NCI-H2107 (cell line): Measurements from ENCODE around the gene JUNB.
"Not testable (repeated sequence)": the region's sequence is repeated elsewhere in the genome, so short reads cannot be mapped to it uniquely, and the experiment has no call there.

Experiments used
- DNase-seq: peaks from one replicate; lab custom pipeline; 2025; lab: John Stamatoyannopoulos, UW

JUNB gene

GRCh38 chr19:12804051-12804450 lies 12.8 kb downstream of the JUNB start:
- DNase-seq: no peak

GRCh38 chr19:12806242-12807081 lies 15.2 kb downstream of the JUNB start, which contains the start of gene RNASEH2A:
Gene RNASEH2A, plus strand, starts transcription at chr19:12806584. Its CDS starts 90 bp downstream, at chr19:12806674.
- DNase-seq: peak; percentile 84

DNA sequence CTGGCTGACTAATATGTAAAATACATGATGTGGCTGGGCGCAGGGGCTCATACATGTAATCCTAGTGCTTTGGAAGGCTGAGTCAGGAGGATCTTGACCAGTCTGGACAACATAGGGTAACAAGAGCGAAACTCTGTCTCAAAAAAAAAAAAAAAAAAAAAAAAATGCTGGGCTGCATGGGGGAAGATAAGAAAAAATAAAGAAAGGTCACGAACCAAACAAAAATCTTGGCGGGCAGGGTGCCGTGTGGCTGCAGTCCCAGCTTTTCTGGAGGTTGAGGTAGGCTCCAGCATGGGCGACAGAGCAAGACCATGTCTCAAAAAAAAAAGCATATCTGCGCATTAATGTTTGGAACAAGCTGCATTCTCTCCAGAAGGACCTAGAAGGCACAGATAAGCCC lies 23.8 kb downstream of the JUNB start:
- no peak for DNase-seq

DNA sequence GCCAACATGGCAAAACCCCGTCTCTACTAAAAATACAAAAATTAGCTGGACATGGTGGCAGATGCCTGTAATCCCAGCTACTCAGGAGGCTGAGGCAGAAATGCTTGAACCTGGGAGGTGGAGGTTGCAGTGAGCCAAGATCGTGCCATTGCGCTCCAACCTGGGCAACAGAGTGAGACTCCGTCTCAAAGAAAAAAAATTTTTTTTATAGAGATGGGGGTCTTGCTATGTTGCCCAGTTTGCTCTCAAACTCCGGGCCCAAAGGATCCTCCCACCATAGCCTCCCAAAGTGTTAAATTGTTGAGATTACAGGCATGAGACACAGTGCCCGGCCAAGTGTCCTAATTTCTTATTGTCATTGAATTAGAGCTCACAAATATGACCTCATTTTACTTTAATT lies 25.9 kb downstream of the JUNB start:
- not testable (repeated sequence) for DNase-seq

DNA sequence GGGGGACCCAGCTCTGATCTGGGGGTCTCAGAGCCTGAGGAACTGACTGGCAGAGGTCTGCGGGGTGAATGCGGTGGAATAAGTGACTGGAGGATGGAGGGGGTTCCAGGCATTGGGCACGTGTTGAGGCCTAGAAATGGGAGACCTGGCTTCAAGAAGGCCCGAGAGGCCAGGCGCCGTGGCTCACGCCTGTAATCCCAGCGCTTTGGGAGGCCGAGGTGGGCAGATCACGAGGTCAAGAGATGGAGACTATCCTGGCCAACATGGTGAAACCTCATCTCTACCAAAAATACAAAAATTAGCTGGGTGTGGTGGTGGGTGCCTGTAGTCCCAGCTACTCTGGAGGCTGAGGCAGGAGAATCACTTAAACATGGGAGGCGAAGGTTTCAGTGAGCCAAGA lies 26.5 kb downstream of the JUNB start:
- not testable (repeated sequence) for DNase-seq

DNA sequence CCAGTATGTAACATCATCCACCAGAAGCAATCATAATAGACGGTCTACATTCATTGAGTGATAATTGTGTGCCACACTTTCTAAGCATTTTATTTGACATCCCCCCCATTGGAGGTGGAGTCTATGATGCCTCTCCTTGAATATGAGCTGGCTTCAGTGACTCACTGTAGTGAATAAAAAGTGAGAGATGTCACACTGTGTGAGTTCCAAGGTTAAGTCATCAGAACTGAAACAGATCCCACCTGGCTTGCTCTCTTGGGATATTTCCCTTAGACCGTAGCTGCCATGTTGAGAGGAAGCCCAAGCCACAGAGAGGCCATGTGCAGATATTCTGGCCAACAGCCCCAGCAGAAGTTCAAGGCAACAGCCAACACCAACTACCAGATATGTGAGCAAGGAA lies 30.5 kb downstream of the JUNB start:
- DNase-seq: no peak

DNA sequence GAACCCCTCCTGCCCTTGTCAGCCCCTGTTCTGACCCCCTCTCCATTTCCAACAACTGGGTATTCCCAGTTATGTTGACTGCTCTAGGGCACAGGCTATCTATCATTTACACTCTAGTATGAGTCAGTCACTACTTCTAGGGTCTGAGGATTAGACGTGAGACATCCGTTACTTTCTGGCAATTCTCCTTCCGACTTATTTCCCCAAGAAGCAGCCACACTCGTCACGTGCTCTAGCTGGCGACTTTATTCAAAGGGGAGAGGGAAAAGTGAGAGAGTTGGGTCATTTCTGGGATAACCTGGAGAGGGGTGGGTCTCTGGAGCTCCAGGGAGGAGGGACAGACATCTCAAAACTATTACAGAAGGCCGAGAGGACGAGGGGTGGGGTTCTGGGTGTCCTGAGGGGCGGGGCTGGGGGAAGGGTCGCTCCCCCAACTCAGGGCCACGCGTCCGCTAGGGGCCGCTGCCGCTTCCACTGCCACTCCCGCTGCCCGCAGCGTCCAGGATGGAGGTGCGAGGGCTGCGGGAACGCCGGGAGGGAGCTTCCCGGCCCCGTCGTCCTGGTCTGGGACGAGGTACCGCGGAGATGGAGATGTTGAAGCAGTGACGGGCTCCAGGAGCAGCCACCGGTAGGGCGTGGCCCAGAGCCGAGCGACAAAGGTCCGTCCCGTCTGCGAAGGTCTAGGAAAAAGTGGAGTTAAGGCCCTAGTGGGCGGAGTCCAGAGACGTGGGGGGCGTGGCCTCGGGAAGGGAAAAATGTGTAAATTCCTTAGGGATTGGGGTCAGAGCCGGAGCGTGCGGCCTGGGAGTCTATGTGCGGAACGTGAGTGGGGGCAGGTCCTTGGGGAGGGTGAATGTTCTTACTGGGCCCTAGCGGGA lies 34.2 kb downstream of the JUNB start:
- no peak for DNase-seq

DNA sequence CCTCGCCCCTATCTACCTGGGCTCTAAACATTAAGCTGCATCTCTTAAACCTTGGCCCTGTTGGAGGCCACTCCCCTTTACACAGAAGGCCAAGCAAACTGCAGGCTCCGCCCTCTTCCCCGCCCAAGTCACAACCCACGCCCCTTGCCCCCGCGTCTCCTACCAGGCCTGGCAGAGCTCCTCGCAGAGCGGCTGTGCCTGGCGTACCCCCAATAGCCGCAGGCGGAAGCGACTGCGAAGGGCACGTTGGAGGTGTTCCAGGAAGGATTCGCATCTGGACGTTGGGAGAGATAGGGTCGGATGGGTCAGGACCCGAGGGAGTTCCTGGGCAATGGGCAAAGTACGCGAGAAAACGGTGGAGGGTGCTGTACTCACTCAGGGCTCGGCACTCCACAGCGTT lies 37.2 kb downstream of the JUNB start:
- no peak for DNase-seq

GRCh38 chr19:12833418-12833737 lies 42.1 kb downstream of the JUNB start:
- no peak for DNase-seq

DNA sequence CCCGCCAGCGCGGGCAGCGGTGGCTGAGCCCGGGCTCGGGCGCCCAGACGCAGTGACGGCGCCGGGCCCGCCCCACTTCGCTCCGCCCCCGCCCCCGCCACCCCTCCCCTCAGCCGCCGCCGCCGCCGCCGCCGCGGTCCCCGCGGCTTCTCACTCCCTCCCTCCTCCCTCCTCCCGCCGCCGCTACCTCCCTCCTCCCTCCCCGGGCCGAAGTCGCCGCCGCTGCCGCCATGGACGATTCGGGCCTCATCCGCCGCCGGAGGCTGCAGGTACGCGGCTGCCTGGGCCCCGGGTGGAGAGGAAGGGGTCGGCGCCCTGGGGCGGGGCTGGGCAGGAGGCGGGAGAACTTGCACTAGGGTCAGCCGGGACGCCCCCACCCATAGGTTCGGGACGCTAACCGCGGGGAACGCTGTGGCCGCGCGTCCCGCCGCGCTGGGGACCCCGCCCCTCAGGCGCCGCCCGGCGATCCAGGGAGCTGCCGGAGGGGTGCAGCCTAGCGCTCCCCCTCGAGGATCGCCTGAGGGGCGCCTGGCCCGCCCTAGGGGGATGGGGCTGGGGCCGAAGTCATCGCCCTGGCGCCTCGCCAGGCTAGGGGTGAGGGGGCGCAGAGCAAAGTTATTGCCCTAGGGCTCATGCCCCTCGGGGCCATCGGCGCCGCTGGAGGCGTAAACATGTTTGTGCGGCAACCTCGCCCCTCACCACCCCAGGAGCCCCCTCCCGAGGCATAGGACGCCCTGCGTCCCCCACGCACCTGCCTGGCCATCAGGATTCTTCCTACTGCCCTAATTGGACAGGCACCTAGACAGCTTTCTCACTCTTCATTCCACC lies 42.7 kb downstream of the JUNB start:
- no peak for DNase-seq

DNA sequence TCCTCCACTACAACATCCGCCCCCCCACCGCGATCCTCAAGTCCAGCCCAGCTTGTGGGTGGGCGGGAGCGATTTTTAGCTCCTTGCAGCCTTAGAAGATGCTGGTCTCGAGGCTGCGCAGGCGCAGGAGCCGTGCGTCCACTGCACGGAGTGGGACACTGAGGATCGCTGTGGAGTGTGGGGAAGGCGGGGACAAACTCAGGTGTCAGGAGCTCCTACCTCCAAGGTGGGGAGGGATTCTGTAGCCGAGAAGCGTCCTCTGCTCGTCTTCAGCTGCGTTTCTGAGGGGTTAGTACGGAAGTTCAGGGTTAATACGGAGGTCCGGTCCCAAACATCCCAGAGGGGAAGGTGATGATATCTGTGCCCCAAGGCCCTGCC lies 43.3 kb downstream of the JUNB start, which contains the start of gene RTBDN:
Gene RTBDN (minus strand): TSS at position 14 of the 378 bp plus-strand sequence. CDS start 4,600 bp downstream, outside the sequence.
- DNase-seq: no peak

- peak; percentile 51 for DNase-seq
These were observed 43.9 kb downstream of the JUNB start for GRCh38 chr19:12834976-12835757.

DNA sequence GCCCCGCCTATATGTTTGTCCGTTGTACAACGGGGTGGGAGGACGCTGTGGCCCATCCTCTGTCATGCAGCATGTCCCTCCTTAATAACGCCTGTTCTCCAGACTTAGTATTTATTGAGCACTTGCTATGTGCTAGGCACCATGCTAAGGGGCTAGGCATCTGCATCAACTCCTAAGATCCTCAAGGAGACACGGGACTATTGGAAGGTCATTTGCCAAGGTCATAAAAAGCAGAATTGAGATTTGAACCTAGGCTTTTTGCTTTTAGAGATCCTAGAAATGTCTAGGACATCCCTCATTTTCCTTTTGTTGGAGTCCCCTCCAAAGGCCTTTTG lies 45.2 kb downstream of the JUNB start:
- no peak for DNase-seq

DNA sequence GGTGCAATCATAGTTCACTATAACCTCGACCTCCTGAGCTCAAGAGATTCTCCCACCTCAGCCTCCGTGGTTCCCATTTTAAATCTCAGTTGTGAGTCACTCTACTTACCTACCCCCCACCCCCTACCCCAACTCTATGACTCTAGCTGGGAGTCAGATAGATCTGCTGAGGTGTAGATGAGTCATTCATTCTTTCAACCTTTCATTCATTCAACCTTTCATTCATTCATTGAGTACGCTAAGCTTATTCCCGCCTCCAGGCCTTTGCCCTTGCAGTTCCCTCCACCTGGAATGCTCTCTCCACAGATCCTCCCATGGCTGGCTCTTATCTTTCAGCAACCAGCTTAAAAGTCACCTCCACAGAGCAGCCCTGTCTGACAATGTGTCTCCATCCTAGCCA lies 45.9 kb downstream of the JUNB start:
- no peak for DNase-seq

DNA sequence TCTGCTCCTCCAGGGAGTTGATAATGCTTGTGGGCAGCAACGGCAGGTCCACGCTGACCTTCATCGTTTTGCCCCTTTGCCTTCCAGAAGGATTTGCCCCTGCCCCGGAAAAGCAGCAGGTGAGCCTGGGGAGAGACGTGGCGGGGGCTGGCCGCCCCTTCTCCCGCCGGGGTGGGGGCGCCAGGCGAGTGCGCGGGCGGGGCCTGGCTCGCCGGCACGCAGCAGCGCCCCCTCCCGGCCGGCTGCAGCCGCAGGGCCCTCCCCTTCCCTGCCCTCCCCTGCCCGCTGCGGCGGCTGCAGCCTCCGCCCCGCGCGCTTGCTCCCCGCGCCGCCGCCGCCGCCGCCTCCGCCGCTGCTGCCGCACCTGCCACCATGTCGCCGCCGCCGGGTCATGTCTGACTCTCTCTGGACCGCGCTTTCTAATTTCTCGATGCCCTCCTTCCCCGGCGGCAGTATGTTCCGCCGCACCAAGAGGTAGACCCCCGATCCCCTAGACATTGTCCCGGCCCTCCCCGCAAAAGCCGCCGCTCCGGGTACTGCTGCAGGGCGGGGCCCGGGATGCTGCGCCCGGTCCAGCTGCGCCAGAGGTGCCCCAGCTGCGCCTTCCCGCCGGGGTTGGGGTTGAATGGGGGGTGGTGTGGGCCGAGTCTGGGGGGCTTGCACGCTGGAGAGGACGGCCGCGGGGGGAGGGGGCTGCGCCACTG lies 47.0 kb downstream of the JUNB start, which contains the start of gene MAST1:
Gene MAST1 (plus strand): TSS at position 334 of the 704 bp plus-strand sequence. CDS start 58 bp downstream, at position 392.
- no peak for DNase-seq

DNA sequence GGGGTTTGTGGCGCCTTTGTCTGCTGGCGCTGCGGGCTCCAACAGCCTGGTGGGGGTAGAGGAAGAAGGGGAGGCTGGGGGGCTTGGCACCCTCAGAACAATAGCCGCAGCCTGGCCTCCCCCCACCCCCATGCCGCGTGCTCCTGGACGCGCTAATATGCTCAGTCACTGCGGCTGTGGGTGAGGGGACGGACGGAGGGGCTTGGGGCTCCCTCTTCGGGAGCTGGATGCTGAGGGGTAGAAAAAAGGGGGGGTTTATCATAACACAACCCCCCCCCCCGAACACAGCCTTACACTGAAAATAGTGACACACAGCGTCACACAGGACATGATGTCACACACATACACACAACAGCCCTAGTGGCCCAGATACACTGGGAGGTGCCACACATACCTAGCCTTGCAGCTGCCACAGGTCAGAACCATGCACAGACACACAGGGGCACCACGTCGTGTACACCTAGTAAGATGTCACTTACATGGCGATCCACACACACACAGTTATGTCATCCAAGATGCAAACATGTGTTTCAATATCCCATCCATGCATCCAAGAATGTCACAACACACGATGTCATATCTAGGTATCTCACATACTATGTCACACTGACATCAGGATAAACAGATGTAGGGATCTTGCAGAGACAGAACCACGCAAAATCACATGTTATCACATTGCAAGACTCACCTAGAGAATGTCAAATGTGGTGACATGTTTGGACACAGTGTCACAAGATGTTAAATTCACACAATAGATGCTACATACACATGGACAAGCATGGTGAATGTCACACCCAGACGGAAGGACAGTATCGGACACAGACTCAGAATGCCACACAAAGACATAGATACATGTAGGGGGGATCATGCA lies 47.8 kb downstream of the JUNB start:
- no peak for DNase-seq

- DNase-seq: no peak
These were observed 49.1 kb downstream of the JUNB start for GRCh38 chr19:12840091-12841079.

DNA sequence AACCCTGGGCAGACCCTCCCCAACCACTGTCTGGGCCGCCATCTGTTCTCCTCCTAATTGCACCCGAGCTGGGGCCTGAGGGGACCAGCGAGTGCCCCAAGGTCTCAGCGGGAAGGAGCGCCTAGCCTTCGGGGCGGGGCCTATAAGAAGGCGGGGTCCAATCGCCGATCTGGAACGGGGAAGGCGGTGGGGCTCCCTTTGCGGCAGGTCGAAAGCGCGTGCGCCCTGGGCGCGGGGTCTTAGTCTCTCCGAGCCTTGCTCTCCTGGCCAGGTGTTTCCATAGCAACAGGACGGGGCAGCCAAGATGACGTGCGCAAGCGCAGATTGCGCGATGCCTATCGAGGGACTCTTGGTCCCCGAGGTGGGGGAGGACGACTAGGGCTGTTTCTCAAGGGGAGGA lies 49.8 kb downstream of the JUNB start:
- DNase-seq: no peak
